ENCODE results near the gene PRKAR1B.

Gene PRKAR1B

GRCh38 chr7:584820-585219, 142.3 kb downstream of the PRKAR1B start:
- TF ChIP-seq REST (IDR thresholded peaks at IDR 0.05; ENCODE audit: low read depth) (no peak), TAF1 (IDR thresholded peaks at IDR 0.05; ENCODE audit: low read depth) (no peak), FOXM1 (IDR thresholded peaks at IDR 0.05; ENCODE audit: borderline replicate concordance, low read depth) (no peak), ZBTB7A (IDR thresholded peaks at IDR 0.05; ENCODE audit: low read depth) (no peak), CEBPB (IDR thresholded peaks at IDR 0.05) (no peak), CREB1 (IDR thresholded peaks at IDR 0.05; ENCODE audit: low read depth) (no peak), YY1 (IDR thresholded peaks at IDR 0.05; ENCODE audit: low read depth) (no peak)

GRCh38 chr7:584122-584465, 143.0 kb downstream of the PRKAR1B start:
- no peak for TF ChIP-seq YY1 (IDR thresholded peaks at IDR 0.05; ENCODE audit: low read depth)
- no peak for TF ChIP-seq CEBPB (IDR thresholded peaks at IDR 0.05)
- TF ChIP-seq FOXM1 (IDR thresholded peaks at IDR 0.05; ENCODE audit: borderline replicate concordance, low read depth) = no peak
- no peak for TF ChIP-seq ZBTB7A (IDR thresholded peaks at IDR 0.05; ENCODE audit: low read depth)

- TF ChIP-seq TEAD4 (IDR thresholded peaks at IDR 0.05) = no peak
- no peak for TF ChIP-seq ZBTB7A (IDR thresholded peaks at IDR 0.05; ENCODE audit: low read depth)
- no peak for TF ChIP-seq RAD21 (IDR thresholded peaks at IDR 0.05; ENCODE audit: low read depth)
- no peak for TF ChIP-seq MAX (IDR thresholded peaks at IDR 0.05)
- TF ChIP-seq USF1 (IDR thresholded peaks at IDR 0.05) = no peak
- no peak for TF ChIP-seq FOXM1 (IDR thresholded peaks at IDR 0.05; ENCODE audit: borderline replicate concordance, low read depth)
- TF ChIP-seq YY1 (IDR thresholded peaks at IDR 0.05; ENCODE audit: low read depth) = no peak
- TF ChIP-seq EP300 (IDR thresholded peaks at IDR 0.05; ENCODE audit: borderline replicate concordance) = no peak
- TF ChIP-seq TCF12 (IDR thresholded peaks at IDR 0.05; ENCODE audit: low read depth) = no peak
- TF ChIP-seq TAF1 (IDR thresholded peaks at IDR 0.05; ENCODE audit: low read depth) = no peak
- TF ChIP-seq NFIC (IDR thresholded peaks at IDR 0.05) = no peak
- TF ChIP-seq EGR1 (IDR thresholded peaks at IDR 0.05) = no peak
- TF ChIP-seq REST (IDR thresholded peaks at IDR 0.05; ENCODE audit: low read depth) = no peak
- TF ChIP-seq CREB1 (IDR thresholded peaks at IDR 0.05; ENCODE audit: low read depth) = no peak
Measured at GRCh38 chr7:583410-584121, 143.5 kb downstream of the PRKAR1B start.

GRCh38 chr7:582931-583330, 144.2 kb downstream of the PRKAR1B start:
- TF ChIP-seq NFIC (IDR thresholded peaks at IDR 0.05) (no peak), FOXM1 (IDR thresholded peaks at IDR 0.05; ENCODE audit: borderline replicate concordance, low read depth) (no peak), ZBTB7A (IDR thresholded peaks at IDR 0.05; ENCODE audit: low read depth) (no peak), CREB1 (IDR thresholded peaks at IDR 0.05; ENCODE audit: low read depth) (no peak), EP300 (IDR thresholded peaks at IDR 0.05; ENCODE audit: borderline replicate concordance) (no peak), YY1 (IDR thresholded peaks at IDR 0.05; ENCODE audit: low read depth) (no peak), RAD21 (IDR thresholded peaks at IDR 0.05; ENCODE audit: low read depth) (no peak)

GRCh38 chr7:582081-582835, 144.8 kb downstream of the PRKAR1B start:
- TF ChIP-seq USF1 (IDR thresholded peaks at IDR 0.05) (no peak), TAF1 (IDR thresholded peaks at IDR 0.05; ENCODE audit: low read depth) (no peak), YY1 (IDR thresholded peaks at IDR 0.05; ENCODE audit: low read depth) (no peak), EGR1 (IDR thresholded peaks at IDR 0.05) (no peak), EP300 (IDR thresholded peaks at IDR 0.05; ENCODE audit: borderline replicate concordance) (no peak), CREB1 (IDR thresholded peaks at IDR 0.05; ENCODE audit: low read depth) (no peak), MAX (IDR thresholded peaks at IDR 0.05) (no peak), ZBTB7A (IDR thresholded peaks at IDR 0.05; ENCODE audit: low read depth) (no peak), CEBPB (IDR thresholded peaks at IDR 0.05) (no peak), TEAD4 (IDR thresholded peaks at IDR 0.05) (no peak), RAD21 (IDR thresholded peaks at IDR 0.05; ENCODE audit: low read depth) (no peak)

- TF ChIP-seq RAD21 (IDR thresholded peaks at IDR 0.05; ENCODE audit: low read depth) (no peak), REST (IDR thresholded peaks at IDR 0.05; ENCODE audit: low read depth) (no peak), MAX (IDR thresholded peaks at IDR 0.05) (no peak), EGR1 (IDR thresholded peaks at IDR 0.05) (no peak), FOXM1 (IDR thresholded peaks at IDR 0.05; ENCODE audit: borderline replicate concordance, low read depth) (no peak), EP300 (IDR thresholded peaks at IDR 0.05; ENCODE audit: borderline replicate concordance) (no peak), TAF1 (IDR thresholded peaks at IDR 0.05; ENCODE audit: low read depth) (no peak), CEBPB (IDR thresholded peaks at IDR 0.05) (no peak), CREB1 (IDR thresholded peaks at IDR 0.05; ENCODE audit: low read depth) (no peak), YY1 (IDR thresholded peaks at IDR 0.05; ENCODE audit: low read depth) (no peak), TEAD4 (IDR thresholded peaks at IDR 0.05) (no peak), USF1 (IDR thresholded peaks at IDR 0.05) (no peak), ZBTB7A (IDR thresholded peaks at IDR 0.05; ENCODE audit: low read depth) (no peak), TCF12 (IDR thresholded peaks at IDR 0.05; ENCODE audit: low read depth) (no peak), NFIC (IDR thresholded peaks at IDR 0.05) (no peak)
Measured at GRCh38 chr7:578386-578785, 148.7 kb downstream of the PRKAR1B start.
